IMR-90 (cell line): ENCODE data around the gene HDAC2.

ENCODE experiments used
- MXI1 ChIP-seq: IDR thresholded peaks from 2 replicates; pipeline ENCODE4 v1.6.1; 2012; ENCODE audit warnings: low read depth, mild to moderate bottlenecking, low read length, moderate library complexity, borderline replicate concordance
- SMC3 ChIP-seq: fragments of 150-350 bp; IDR thresholded peaks from 2 replicates; pipeline ENCODE4 v1.6.1; 2016; ENCODE audit warnings: low read depth, mild to moderate bottlenecking, antibody characterized with exemption, low read length, moderate library complexity
- USF2 ChIP-seq: fragments of 150-350 bp; IDR thresholded peaks from 2 replicates; pipeline ENCODE4 v1.6.1; 2017; ENCODE audit warnings: mild to moderate bottlenecking, antibody characterized with exemption, low read length, low read depth
- TF ChIP-seq, protein P1 (sequence below): conservative IDR thresholded peaks from 2 replicates; pipeline ENCODE4 v1.5.1; 2012; ENCODE audit warnings: mild to moderate bottlenecking, low read depth, low read length, improper control_type of control experiment

GRCh38 chr6:113920663-113921267 lies 50.2 kb downstream of the HDAC2 start:
- TF ChIP-seq, protein P1, sequence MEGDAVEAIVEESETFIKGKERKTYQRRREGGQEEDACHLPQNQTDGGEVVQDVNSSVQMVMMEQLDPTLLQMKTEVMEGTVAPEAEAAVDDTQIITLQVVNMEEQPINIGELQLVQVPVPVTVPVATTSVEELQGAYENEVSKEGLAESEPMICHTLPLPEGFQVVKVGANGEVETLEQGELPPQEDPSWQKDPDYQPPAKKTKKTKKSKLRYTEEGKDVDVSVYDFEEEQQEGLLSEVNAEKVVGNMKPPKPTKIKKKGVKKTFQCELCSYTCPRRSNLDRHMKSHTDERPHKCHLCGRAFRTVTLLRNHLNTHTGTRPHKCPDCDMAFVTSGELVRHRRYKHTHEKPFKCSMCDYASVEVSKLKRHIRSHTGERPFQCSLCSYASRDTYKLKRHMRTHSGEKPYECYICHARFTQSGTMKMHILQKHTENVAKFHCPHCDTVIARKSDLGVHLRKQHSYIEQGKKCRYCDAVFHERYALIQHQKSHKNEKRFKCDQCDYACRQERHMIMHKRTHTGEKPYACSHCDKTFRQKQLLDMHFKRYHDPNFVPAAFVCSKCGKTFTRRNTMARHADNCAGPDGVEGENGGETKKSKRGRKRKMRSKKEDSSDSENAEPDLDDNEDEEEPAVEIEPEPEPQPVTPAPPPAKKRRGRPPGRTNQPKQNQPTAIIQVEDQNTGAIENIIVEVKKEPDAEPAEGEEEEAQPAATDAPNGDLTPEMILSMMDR, result no peak
- TF ChIP-seq USF2 (no peak), SMC3 (no peak), MXI1 (no peak)
